ENCODE results near the gene HSD17B8. TPM values are rescaled to one million over a fixed set of nuclear protein-coding genes. Genes with fewer than 3 reads are reported as not detected.

Gene HSD17B8
- total RNA-seq (2021; ENCODE audit: unreplicated experiment) (22.0 TPM), Bru-seq, nascent RNA (percentile 76 among the genes with signal in this experiment), BruChase-seq, experiment 1, labeled RNA remaining after a 6-hour chase (percentile 63 among the genes with signal in this experiment), BruChase-seq, experiment 2, labeled RNA remaining after a 2-hour chase (percentile 63 among the genes with signal in this experiment)
- 29.2 and 33.9 TPM in 2 replicates for polyA plus RNA-seq (2012)
- long read RNA-seq, transcript HSD17B8-203 (9 exons, 990 nt): major isoform, 9 of 25 reads
- long read RNA-seq, partial matches to known transcripts: 8 of 25 reads
- long read RNA-seq, other reads (novel, unspliced or antisense): 8 of 25 reads

DNA sequence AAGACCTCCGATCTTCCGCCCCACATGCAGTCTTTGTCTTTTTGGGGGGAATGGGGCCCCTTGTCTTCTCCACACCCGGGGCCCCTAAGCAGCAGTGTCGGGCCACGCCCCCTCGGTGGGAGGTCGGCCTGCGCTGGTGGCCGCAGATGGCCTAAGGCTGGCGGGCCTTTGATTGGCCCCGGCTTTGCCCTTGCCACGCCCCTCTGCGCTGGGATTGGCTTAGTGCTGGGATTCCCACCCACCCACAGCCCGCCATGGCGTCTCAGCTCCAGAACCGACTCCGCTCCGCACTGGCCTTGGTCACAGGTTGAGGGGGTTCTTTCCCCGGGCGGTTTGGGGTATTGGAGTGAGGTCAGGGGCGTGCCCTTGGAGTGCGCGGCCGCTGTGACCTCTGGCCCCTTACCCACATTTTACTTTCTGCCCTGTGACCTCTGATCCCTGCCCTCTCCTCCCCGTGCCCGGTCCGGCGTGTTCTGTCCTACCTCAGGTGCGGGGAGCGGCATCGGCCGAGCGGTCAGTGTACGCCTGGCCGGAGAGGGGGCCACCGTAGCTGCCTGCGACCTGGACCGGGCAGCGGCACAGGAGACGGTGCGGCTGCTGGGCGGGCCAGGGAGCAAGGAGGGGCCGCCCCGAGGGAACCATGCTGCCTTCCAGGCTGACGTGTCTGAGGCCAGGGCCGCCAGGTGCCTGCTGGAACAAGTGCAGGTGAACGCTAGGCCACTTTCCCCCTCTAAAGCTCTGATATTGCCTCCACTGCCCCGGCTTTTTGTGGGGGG lies at the start of gene HSD17B8:
HSD17B8 (plus strand) TSS at position 241 of the 776 bp plus-strand sequence; CDS start at position 255, 14 bp downstream.
- no peaks in the 10 kb centered on the region for H3K9me3 ChIP-seq (ENCODE audit: control insufficient read depth in 1 of 2, insufficient read depth in 1 of 2, low read depth in 1 of 2, low read length in 2 of 2)
- ChIA-PET CTCF (interaction anchor here (0.9 to 2.0 kb wide), 3 partner anchors 44 to 93 kb away, joined by 3 to 10 read pairs (median 3); no protein-coding TSS in a partner anchor), POLR2A (interaction anchor here (0.9 kb wide), 1 partner anchor 45 kb away, joined by 4 read pairs; no protein-coding TSS in a partner anchor), RAD21 (ENCODE audit: low non-redundant PET in 1 of 2, low total read pairs in 2 of 2, uncharacterized antibody in 2 of 2, unreplicated experiment in 2 of 2) (no interaction called here)
- H3K36me3 ChIP-seq (ENCODE audit: control insufficient read depth in 1 of 2, insufficient read depth in 2 of 2, low read length in 2 of 2): peaks cover 16 to 30% of the 10 kb centered on the region in 2 experiments; a peak in 3 of 4 replicates
- TSS peak; percentile 1 for BruUV-seq (replicated peaks)
- ATAC-seq (peak; percentile 61), DNase-seq (ENCODE audit: low read depth, low spot score) (peak; percentile 82)
- H3K4me1 ChIP-seq (ENCODE audit: control insufficient read depth in 1 of 2, insufficient read depth in 2 of 2, low read length in 2 of 2): peaks cover 39 to 66% of the 10 kb centered on the region in 2 experiments
- peak within 1 kb of the TSS; percentile 96 for H3K9ac ChIP-seq (ENCODE audit: low read length)
- peak within 1 kb of the TSS; percentile 95 for H3K27ac ChIP-seq (ENCODE audit: low read depth, low read length)
- no peaks in the 10 kb centered on the region for H3K27me3 ChIP-seq (ENCODE audit: insufficient read depth, low read length)
- H3K4me3 ChIP-seq (replicated peaks in 1 of 2; ENCODE audit: low read depth in 1 of 2, low read length in 2 of 2): peak within 1 kb of the TSS; percentile 81 to 95
- TF ChIP-seq EZH2phosphoT487 (IDR thresholded peaks at IDR 0.05; ENCODE audit: borderline replicate concordance): no peak
- TF ChIP-seq POLR2A (IDR thresholded peaks at IDR 0.05; ENCODE audit: borderline replicate concordance, extremely low read depth, insufficient read depth, insufficient read length): peak; percentile 58
- TF ChIP-seq POLR2AphosphoS5 (IDR thresholded peaks at IDR 0.05; ENCODE audit: low read depth, low read length): peak; percentile 89
- peak; percentile 87 for TF ChIP-seq YY1 (IDR thresholded peaks at IDR 0.05; ENCODE audit: extremely low read depth, insufficient replicate concordance, low read depth, low read length)
- TF ChIP-seq TCF7L2 (IDR thresholded peaks at IDR 0.05; ENCODE audit: borderline replicate concordance, extremely low read depth, insufficient read depth, insufficient read length): peak; percentile 35
- intact Hi-C loops (cut with micrococcal nuclease): loop anchor here (2.0 to 10.0 kb wide), 2 partner anchors 44 to 210 kb away; partner anchors contain the start of genes CUTA and PHF1
- no peaks in the 10 kb centered on the region for H4K20me1 ChIP-seq (ENCODE audit: insufficient read depth)
- H2AFZ ChIP-seq (ENCODE audit: low read depth, low read length, poor library complexity, severe bottlenecking): no peak within 1 kb of the TSS
- peaks cover 54% of the 10 kb centered on the region for H3K79me2 ChIP-seq (ENCODE audit: insufficient read depth, low read length)
- H3K4me2 ChIP-seq (ENCODE audit: low read length): peak within 1 kb of the TSS; percentile 97
- no peaks in the 10 kb centered on the region for H3K9me2 ChIP-seq (ENCODE audit: insufficient read depth)

DNA sequence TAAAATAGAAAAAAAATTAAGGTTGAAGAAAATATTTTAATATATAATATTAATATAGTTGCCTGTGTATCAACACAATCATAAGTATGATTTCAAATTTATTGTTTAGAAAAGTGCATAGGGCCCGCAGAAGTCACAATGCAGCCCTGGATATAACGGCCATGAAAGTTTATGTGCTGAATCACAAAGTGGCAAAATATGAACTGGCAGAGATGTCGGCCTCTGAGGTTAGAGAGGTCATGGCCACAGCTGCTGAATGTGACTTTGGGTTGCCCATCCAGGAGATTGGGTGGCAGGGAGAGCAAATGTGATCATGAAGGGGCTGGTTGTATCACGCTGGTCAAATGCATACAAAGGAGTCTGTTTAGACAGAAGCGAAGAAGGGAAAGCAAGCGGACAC lies 47.9 kb upstream of the HSD17B8 start:
- peaks cover 9 to 15% of the 10 kb centered on the region in 2 experiments for H3K4me1 ChIP-seq (ENCODE audit: control insufficient read depth in 1 of 2, insufficient read depth in 2 of 2, low read length in 2 of 2)
- DNase-seq (ENCODE audit: low read depth, low spot score): no peak
- no peaks in the 10 kb centered on the region for H4K20me1 ChIP-seq (ENCODE audit: insufficient read depth)
- H3K9ac ChIP-seq (ENCODE audit: low read length): no peak overlapping the region
- intact Hi-C loops (cut with micrococcal nuclease): no loop called here
- H3K36me3 ChIP-seq (ENCODE audit: control insufficient read depth in 1 of 2, insufficient read depth in 2 of 2, low read length in 2 of 2): no peaks in the 10 kb centered on the region
- H3K9me2 ChIP-seq (ENCODE audit: insufficient read depth): no peaks in the 10 kb centered on the region
- POLR2A ChIA-PET: no interaction called here
- BruUV-seq (replicated peaks): no TSS peak
- no peak overlapping the region for H2AFZ ChIP-seq (ENCODE audit: low read depth, low read length, poor library complexity, severe bottlenecking)
- H3K4me2 ChIP-seq (ENCODE audit: low read length): no peak overlapping the region
- CTCF ChIA-PET: interaction anchor here (1.3 kb wide), 1 partner anchor 9 kb away, joined by 3 read pairs; no protein-coding TSS in a partner anchor
- no peak for ATAC-seq
- H3K79me2 ChIP-seq (ENCODE audit: insufficient read depth, low read length): no peaks in the 10 kb centered on the region
- no peaks in the 10 kb centered on the region for H3K27me3 ChIP-seq (ENCODE audit: insufficient read depth, low read length)
- no peaks in the 10 kb centered on the region for H3K9me3 ChIP-seq (ENCODE audit: control insufficient read depth in 1 of 2, insufficient read depth in 1 of 2, low read depth in 1 of 2, low read length in 2 of 2)
- no peak overlapping the region for H3K27ac ChIP-seq (ENCODE audit: low read depth, low read length)
- no peak overlapping the region for H3K4me3 ChIP-seq (replicated peaks in 1 of 2; ENCODE audit: low read depth in 1 of 2, low read length in 2 of 2)
- RAD21 ChIA-PET (ENCODE audit: low non-redundant PET in 1 of 2, low total read pairs in 2 of 2, uncharacterized antibody in 2 of 2, unreplicated experiment in 2 of 2): no interaction called here
- TF ChIP-seq CEBPB (IDR thresholded peaks at IDR 0.05; ENCODE audit: low read depth): no peak
- TF ChIP-seq, protein P1, sequence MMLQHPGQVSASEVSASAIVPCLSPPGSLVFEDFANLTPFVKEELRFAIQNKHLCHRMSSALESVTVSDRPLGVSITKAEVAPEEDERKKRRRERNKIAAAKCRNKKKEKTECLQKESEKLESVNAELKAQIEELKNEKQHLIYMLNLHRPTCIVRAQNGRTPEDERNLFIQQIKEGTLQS (IDR thresholded peaks at IDR 0.05): no peak
- TF ChIP-seq RAD21 (IDR thresholded peaks at IDR 0.05; ENCODE audit: low read depth): no peak
- no peak for TF ChIP-seq EZH2phosphoT487 (IDR thresholded peaks at IDR 0.05; ENCODE audit: borderline replicate concordance)
- TF ChIP-seq FOSL1 (IDR thresholded peaks at IDR 0.05; ENCODE audit: low read depth): no peak
- TF ChIP-seq, protein P2, sequence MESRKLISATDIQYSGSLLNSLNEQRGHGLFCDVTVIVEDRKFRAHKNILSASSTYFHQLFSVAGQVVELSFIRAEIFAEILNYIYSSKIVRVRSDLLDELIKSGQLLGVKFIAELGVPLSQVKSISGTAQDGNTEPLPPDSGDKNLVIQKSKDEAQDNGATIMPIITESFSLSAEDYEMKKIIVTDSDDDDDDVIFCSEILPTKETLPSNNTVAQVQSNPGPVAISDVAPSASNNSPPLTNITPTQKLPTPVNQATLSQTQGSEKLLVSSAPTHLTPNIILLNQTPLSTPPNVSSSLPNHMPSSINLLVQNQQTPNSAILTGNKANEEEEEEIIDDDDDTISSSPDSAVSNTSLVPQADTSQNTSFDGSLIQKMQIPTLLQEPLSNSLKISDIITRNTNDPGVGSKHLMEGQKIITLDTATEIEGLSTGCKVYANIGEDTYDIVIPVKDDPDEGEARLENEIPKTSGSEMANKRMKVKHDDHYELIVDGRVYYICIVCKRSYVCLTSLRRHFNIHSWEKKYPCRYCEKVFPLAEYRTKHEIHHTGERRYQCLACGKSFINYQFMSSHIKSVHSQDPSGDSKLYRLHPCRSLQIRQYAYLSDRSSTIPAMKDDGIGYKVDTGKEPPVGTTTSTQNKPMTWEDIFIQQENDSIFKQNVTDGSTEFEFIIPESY (IDR thresholded peaks at IDR 0.05; ENCODE audit: extremely low read depth, insufficient replicate concordance, low read length): no peak
- TF ChIP-seq ZNF274 (IDR thresholded peaks at IDR 0.05; ENCODE audit: low read depth, low read length): no peak
- TF ChIP-seq EZH2 (IDR thresholded peaks at IDR 0.05): no peak
- TF ChIP-seq ZFX (IDR thresholded peaks at IDR 0.05): no peak
- no peak for TF ChIP-seq SIN3A (IDR thresholded peaks at IDR 0.05; ENCODE audit: low read depth)
- no peak for TF ChIP-seq CBX3 (IDR thresholded peaks at IDR 0.05; ENCODE audit: low read depth)
- no peak for TF ChIP-seq TCF7L2 (IDR thresholded peaks at IDR 0.05; ENCODE audit: borderline replicate concordance, extremely low read depth, insufficient read depth, insufficient read length)
- TF ChIP-seq ELF1 (IDR thresholded peaks at IDR 0.05; ENCODE audit: borderline replicate concordance, low read depth): no peak

All from HCT116 (cell line).